ENCODE measurements around the gene NR1I3. TPM values are rescaled to one million over a fixed set of nuclear protein-coding genes. Genes with fewer than 3 reads are reported as not detected.
"Not testable (repeated sequence)": the region's sequence is repeated elsewhere in the genome, so short reads cannot be mapped to it uniquely, and the experiment has no call there.

NR1I3 gene
- total RNA-seq, 2 donors from 2014 or later = not detected

GRCh38 chr1:161260376-161261260 is 22.6 kb upstream of the NR1I3 start:
- Mint-ChIP-seq H3K4me3 (peak overlapping the region; percentile 37), H3K36me3 (ENCODE audit: low read depth) (peaks cover 10% of the 10 kb centered on the region), H3K4me1 (peaks cover 12% of the 10 kb centered on the region), H3K27me3 (peaks cover 64% of the 10 kb centered on the region), H3K27ac (no peak overlapping the region)
- ATAC-seq (no peak), DNase-seq (no peak)
- H3K9me3 ChIP-seq (ENCODE audit: control insufficient read depth, low read length, poor library complexity, severe bottlenecking) = peaks cover 4% of the 10 kb centered on the region

GRCh38 chr1:161259765-161260164 is 21.8 kb upstream of the NR1I3 start:
- no peak overlapping the region for H3K27ac Mint-ChIP-seq
- DNase-seq = no peak
- H3K9me3 ChIP-seq (ENCODE audit: control insufficient read depth, low read length, poor library complexity, severe bottlenecking) = peaks cover 4% of the 10 kb centered on the region
- peaks cover 12% of the 10 kb centered on the region for H3K36me3 Mint-ChIP-seq (ENCODE audit: low read depth)
- peak overlapping the region; percentile 28 for H3K4me3 Mint-ChIP-seq
- no peak for ATAC-seq
- peaks cover 12% of the 10 kb centered on the region for H3K4me1 Mint-ChIP-seq
- H3K27me3 Mint-ChIP-seq = peaks cover 58% of the 10 kb centered on the region

- ATAC-seq (no peak), DNase-seq (no peak)
- H3K27ac Mint-ChIP-seq = no peak overlapping the region
- H3K9me3 ChIP-seq (ENCODE audit: control insufficient read depth, low read length, poor library complexity, severe bottlenecking) = peaks cover 4% of the 10 kb centered on the region
- peaks cover 12% of the 10 kb centered on the region for H3K4me1 Mint-ChIP-seq
- peak overlapping the region; percentile 73 for H3K4me3 Mint-ChIP-seq
- H3K27me3 Mint-ChIP-seq = peaks cover 54% of the 10 kb centered on the region
- peaks cover 12% of the 10 kb centered on the region for H3K36me3 Mint-ChIP-seq (ENCODE audit: low read depth)
Measured at GRCh38 chr1:161259345-161259702, 21.3 kb upstream of the NR1I3 start.

GRCh38 chr1:161258439-161259344 is 20.7 kb upstream of the NR1I3 start, which contains the start of gene PCP4L1:
Gene PCP4L1, plus strand, starts transcription at chr1:161258745. Its CDS starts 230 bp downstream, at chr1:161258975.
- H3K4me1 Mint-ChIP-seq = peaks cover 12% of the 10 kb centered on the region
- peaks cover 53% of the 10 kb centered on the region for H3K27me3 Mint-ChIP-seq
- ATAC-seq (peak; percentile 83), DNase-seq (no peak)
- peaks cover 12% of the 10 kb centered on the region for H3K36me3 Mint-ChIP-seq (ENCODE audit: low read depth)
- H3K9me3 ChIP-seq (ENCODE audit: control insufficient read depth, low read length, poor library complexity, severe bottlenecking) = peaks cover 4% of the 10 kb centered on the region
- no peak within 1 kb of the TSS for H3K27ac Mint-ChIP-seq
- peak within 1 kb of the TSS; percentile 73 for H3K4me3 Mint-ChIP-seq

- H3K27me3 Mint-ChIP-seq = peaks cover 50% of the 10 kb centered on the region
- not testable (repeated sequence) for DNase-seq, ATAC-seq
Measured at GRCh38 chr1:161257109-161257508, 19.1 kb upstream of the NR1I3 start.

GRCh38 chr1:161255955-161256520 is 18.0 kb upstream of the NR1I3 start:
- H3K4me1 Mint-ChIP-seq; H3K9me3 ChIP-seq (ENCODE audit: control insufficient read depth, low read length, poor library complexity, severe bottlenecking); ATAC-seq; H3K27ac Mint-ChIP-seq; H3K4me3 Mint-ChIP-seq; DNase-seq: not testable (repeated sequence)
- peaks cover 49% of the 10 kb centered on the region for H3K27me3 Mint-ChIP-seq
- peaks cover 12% of the 10 kb centered on the region for H3K36me3 Mint-ChIP-seq (ENCODE audit: low read depth)

More at GRCh38 chr1:161257109-161257508, 19.1 kb upstream of the NR1I3 start:
- H3K27ac Mint-ChIP-seq; H3K9me3 ChIP-seq (ENCODE audit: control insufficient read depth, low read length, poor library complexity, severe bottlenecking); H3K4me3 Mint-ChIP-seq: not testable (repeated sequence)
- H3K4me1 Mint-ChIP-seq = peaks cover 12% of the 10 kb centered on the region
- H3K36me3 Mint-ChIP-seq (ENCODE audit: low read depth) = peaks cover 12% of the 10 kb centered on the region

- H3K4me3 Mint-ChIP-seq; H3K4me1 Mint-ChIP-seq; ATAC-seq; H3K9me3 ChIP-seq (ENCODE audit: control insufficient read depth, low read length, poor library complexity, severe bottlenecking); DNase-seq; H3K27ac Mint-ChIP-seq: not testable (repeated sequence)
- peaks cover 11% of the 10 kb centered on the region for H3K36me3 Mint-ChIP-seq (ENCODE audit: low read depth)
- H3K27me3 Mint-ChIP-seq = peaks cover 45% of the 10 kb centered on the region
Measured at GRCh38 chr1:161255302-161255701, 17.3 kb upstream of the NR1I3 start.

GRCh38 chr1:161251579-161251978 is 13.6 kb upstream of the NR1I3 start:
- Mint-ChIP-seq H3K27ac (no peak overlapping the region), H3K27me3 (peaks cover 20% of the 10 kb centered on the region), H3K4me3 (no peak overlapping the region), H3K36me3 (ENCODE audit: low read depth) (peaks cover 5% of the 10 kb centered on the region), H3K4me1 (no peaks in the 10 kb centered on the region)
- ATAC-seq (no peak), DNase-seq (no peak)
- no peaks in the 10 kb centered on the region for H3K9me3 ChIP-seq (ENCODE audit: control insufficient read depth, low read length, poor library complexity, severe bottlenecking)

GRCh38 chr1:161250829-161251228 is 12.8 kb upstream of the NR1I3 start:
- H3K4me1 Mint-ChIP-seq = no peaks in the 10 kb centered on the region
- DNase-seq (no peak), ATAC-seq (no peak)
- peaks cover 5% of the 10 kb centered on the region for H3K36me3 Mint-ChIP-seq (ENCODE audit: low read depth)
- H3K4me3 Mint-ChIP-seq = no peak overlapping the region
- peaks cover 23% of the 10 kb centered on the region for H3K27me3 Mint-ChIP-seq
- H3K9me3 ChIP-seq (ENCODE audit: control insufficient read depth, low read length, poor library complexity, severe bottlenecking) = no peaks in the 10 kb centered on the region
- no peak overlapping the region for H3K27ac Mint-ChIP-seq

GRCh38 chr1:161250100-161250499 is 12.1 kb upstream of the NR1I3 start:
- not testable (repeated sequence) for H3K36me3 Mint-ChIP-seq (ENCODE audit: low read depth); H3K4me3 Mint-ChIP-seq; H3K4me1 Mint-ChIP-seq; H3K9me3 ChIP-seq (ENCODE audit: control insufficient read depth, low read length, poor library complexity, severe bottlenecking); DNase-seq; H3K27ac Mint-ChIP-seq; ATAC-seq
- peaks cover 23% of the 10 kb centered on the region for H3K27me3 Mint-ChIP-seq

GRCh38 chr1:161244888-161245287 is 6.9 kb upstream of the NR1I3 start:
- Mint-ChIP-seq H3K27ac (no peak overlapping the region), H3K36me3 (ENCODE audit: low read depth) (peaks cover 12% of the 10 kb centered on the region), H3K4me3 (no peak overlapping the region), H3K27me3 (peaks cover 27% of the 10 kb centered on the region), H3K4me1 (peaks cover 3% of the 10 kb centered on the region)
- DNase-seq (no peak), ATAC-seq (no peak)
- H3K9me3 ChIP-seq (ENCODE audit: control insufficient read depth, low read length, poor library complexity, severe bottlenecking) = no peaks in the 10 kb centered on the region

- Mint-ChIP-seq H3K27ac (no peak overlapping the region), H3K27me3 (peaks cover 40% of the 10 kb centered on the region), H3K36me3 (ENCODE audit: low read depth) (peaks cover 12% of the 10 kb centered on the region), H3K4me3 (no peak overlapping the region), H3K4me1 (peaks cover 3% of the 10 kb centered on the region)
- H3K9me3 ChIP-seq (ENCODE audit: control insufficient read depth, low read length, poor library complexity, severe bottlenecking) = no peaks in the 10 kb centered on the region
- DNase-seq = no peak
- no peak for ATAC-seq
Measured at GRCh38 chr1:161242313-161242712, 4.3 kb upstream of the NR1I3 start.

GRCh38 chr1:161241682-161242081 is 3.7 kb upstream of the NR1I3 start:
- ATAC-seq (no peak), DNase-seq (no peak)
- peaks cover 12% of the 10 kb centered on the region for H3K36me3 Mint-ChIP-seq (ENCODE audit: low read depth)
- H3K4me1 Mint-ChIP-seq = peaks cover 3% of the 10 kb centered on the region
- no peak overlapping the region for H3K4me3 Mint-ChIP-seq
- H3K9me3 ChIP-seq (ENCODE audit: control insufficient read depth, low read length, poor library complexity, severe bottlenecking) = no peaks in the 10 kb centered on the region
- no peak overlapping the region for H3K27ac Mint-ChIP-seq
- H3K27me3 Mint-ChIP-seq = peaks cover 37% of the 10 kb centered on the region

Data from T-helper 17 cell (primary cell).